Measurements from ENCODE around the gene KLHL29. TPM values are rescaled to one million over a fixed set of nuclear protein-coding genes. Genes with fewer than 3 reads are reported as not detected.

KLHL29 gene
- total and polyA plus RNA-seq, 10 of the 15 experiments (the other 5 are each of a cell fraction or from before 2014, with no cell fraction given), result 1.4 to 19.5 (median 6.1) TPM

DNA sequence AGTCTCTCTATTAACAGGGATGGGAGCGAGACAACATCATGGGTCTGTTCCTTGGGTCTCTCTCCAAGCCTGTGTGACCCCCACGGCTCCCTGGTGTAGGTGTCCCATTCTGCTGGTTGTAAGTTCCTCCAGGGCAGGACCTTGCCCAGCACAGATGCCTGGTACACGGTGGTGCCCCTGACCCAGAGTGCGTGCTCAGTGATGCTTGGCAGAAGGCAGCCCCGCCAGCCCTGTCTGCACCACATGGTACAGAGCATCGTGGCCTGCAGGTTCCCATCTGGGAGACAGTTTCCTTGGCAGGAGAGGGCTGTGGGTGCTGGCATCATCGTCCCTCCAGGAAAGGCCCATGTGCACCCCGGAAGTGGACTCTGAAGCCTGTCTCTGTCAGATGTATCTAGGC, 249.0 kb downstream of the KLHL29 start (continued):
- TF ChIP-seq RAD51 (IDR thresholded peaks at IDR 0.05), result no peak
- TF ChIP-seq, protein P1, sequence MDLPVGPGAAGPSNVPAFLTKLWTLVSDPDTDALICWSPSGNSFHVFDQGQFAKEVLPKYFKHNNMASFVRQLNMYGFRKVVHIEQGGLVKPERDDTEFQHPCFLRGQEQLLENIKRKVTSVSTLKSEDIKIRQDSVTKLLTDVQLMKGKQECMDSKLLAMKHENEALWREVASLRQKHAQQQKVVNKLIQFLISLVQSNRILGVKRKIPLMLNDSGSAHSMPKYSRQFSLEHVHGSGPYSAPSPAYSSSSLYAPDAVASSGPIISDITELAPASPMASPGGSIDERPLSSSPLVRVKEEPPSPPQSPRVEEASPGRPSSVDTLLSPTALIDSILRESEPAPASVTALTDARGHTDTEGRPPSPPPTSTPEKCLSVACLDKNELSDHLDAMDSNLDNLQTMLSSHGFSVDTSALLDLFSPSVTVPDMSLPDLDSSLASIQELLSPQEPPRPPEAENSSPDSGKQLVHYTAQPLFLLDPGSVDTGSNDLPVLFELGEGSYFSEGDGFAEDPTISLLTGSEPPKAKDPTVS (IDR thresholded peaks at IDR 0.05; ENCODE audit: low read depth, low read length), result no peak
- TF ChIP-seq BHLHE40 (IDR thresholded peaks at IDR 0.05; ENCODE audit: borderline replicate concordance in 1 of 2, low read depth in 2 of 2, low read length in 1 of 2), result no peak
- no peak for TF ChIP-seq LARP7 (IDR thresholded peaks at IDR 0.05)
- TF ChIP-seq, protein P2, sequence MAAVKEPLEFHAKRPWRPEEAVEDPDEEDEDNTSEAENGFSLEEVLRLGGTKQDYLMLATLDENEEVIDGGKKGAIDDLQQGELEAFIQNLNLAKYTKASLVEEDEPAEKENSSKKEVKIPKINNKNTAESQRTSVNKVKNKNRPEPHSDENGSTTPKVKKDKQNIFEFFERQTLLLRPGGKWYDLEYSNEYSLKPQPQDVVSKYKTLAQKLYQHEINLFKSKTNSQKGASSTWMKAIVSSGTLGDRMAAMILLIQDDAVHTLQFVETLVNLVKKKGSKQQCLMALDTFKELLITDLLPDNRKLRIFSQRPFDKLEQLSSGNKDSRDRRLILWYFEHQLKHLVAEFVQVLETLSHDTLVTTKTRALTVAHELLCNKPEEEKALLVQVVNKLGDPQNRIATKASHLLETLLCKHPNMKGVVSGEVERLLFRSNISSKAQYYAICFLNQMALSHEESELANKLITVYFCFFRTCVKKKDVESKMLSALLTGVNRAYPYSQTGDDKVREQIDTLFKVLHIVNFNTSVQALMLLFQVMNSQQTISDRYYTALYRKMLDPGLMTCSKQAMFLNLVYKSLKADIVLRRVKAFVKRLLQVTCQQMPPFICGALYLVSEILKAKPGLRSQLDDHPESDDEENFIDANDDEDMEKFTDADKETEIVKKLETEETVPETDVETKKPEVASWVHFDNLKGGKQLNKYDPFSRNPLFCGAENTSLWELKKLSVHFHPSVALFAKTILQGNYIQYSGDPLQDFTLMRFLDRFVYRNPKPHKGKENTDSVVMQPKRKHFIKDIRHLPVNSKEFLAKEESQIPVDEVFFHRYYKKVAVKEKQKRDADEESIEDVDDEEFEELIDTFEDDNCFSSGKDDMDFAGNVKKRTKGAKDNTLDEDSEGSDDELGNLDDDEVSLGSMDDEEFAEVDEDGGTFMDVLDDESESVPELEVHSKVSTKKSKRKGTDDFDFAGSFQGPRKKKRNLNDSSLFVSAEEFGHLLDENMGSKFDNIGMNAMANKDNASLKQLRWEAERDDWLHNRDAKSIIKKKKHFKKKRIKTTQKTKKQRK (IDR thresholded peaks at IDR 0.05; ENCODE audit: low read depth, low read length), result no peak
- no peak for TF ChIP-seq DPF2 (IDR thresholded peaks at IDR 0.05)
- TF ChIP-seq BMI1 (IDR thresholded peaks at IDR 0.05; ENCODE audit: borderline replicate concordance), result no peak
- TF ChIP-seq, protein P3, sequence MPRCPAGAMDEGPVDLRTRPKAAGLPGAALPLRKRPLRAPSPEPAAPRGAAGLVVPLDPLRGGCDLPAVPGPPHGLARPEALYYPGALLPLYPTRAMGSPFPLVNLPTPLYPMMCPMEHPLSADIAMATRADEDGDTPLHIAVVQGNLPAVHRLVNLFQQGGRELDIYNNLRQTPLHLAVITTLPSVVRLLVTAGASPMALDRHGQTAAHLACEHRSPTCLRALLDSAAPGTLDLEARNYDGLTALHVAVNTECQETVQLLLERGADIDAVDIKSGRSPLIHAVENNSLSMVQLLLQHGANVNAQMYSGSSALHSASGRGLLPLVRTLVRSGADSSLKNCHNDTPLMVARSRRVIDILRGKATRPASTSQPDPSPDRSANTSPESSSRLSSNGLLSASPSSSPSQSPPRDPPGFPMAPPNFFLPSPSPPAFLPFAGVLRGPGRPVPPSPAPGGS (IDR thresholded peaks at IDR 0.05; ENCODE audit: borderline replicate concordance, insufficient read depth, low read depth, low read length, poor library complexity, severe bottlenecking), result no peak
- TF ChIP-seq STAT3 (IDR thresholded peaks at IDR 0.05; ENCODE audit: low read depth, low read length), result no peak
